ENCODE data around the gene RELN.

Gene RELN

DNA sequence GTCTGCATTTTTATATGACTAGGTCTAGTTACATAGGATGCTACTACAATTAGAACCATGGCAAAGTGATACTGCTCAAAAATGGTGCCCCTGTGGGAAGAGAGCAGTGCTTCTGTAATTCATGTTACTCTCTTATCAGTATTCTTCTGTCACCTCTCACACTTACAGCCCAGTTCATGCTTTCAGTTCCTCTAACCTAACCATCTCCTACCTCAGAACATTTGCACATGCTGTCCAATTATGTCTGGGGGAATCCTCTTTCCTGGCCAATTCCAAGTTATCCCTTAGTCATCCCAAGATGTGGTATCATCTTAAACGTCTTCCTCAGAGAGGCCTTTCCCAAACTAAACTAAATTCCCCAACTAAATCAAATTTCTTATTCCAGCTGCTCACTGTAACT, 190.2 kb downstream of the RELN start:
- TF ChIP-seq SIN3A (IDR thresholded peaks at IDR 0.05; ENCODE audit: borderline replicate concordance, insufficient read depth, low read length) (no peak), TAF1 (IDR thresholded peaks at IDR 0.05; ENCODE audit: borderline replicate concordance, insufficient read depth, low read length) (no peak), FOXP2 (optimal IDR thresholded peaks at IDR 0.05; ENCODE audit: borderline replicate concordance, extremely low read depth, extremely low read length, insufficient read depth) (no peak), POLR2AphosphoS5 (IDR thresholded peaks at IDR 0.05; ENCODE audit: low read depth, low read length) (no peak)
- TF ChIP-seq, protein P1, sequence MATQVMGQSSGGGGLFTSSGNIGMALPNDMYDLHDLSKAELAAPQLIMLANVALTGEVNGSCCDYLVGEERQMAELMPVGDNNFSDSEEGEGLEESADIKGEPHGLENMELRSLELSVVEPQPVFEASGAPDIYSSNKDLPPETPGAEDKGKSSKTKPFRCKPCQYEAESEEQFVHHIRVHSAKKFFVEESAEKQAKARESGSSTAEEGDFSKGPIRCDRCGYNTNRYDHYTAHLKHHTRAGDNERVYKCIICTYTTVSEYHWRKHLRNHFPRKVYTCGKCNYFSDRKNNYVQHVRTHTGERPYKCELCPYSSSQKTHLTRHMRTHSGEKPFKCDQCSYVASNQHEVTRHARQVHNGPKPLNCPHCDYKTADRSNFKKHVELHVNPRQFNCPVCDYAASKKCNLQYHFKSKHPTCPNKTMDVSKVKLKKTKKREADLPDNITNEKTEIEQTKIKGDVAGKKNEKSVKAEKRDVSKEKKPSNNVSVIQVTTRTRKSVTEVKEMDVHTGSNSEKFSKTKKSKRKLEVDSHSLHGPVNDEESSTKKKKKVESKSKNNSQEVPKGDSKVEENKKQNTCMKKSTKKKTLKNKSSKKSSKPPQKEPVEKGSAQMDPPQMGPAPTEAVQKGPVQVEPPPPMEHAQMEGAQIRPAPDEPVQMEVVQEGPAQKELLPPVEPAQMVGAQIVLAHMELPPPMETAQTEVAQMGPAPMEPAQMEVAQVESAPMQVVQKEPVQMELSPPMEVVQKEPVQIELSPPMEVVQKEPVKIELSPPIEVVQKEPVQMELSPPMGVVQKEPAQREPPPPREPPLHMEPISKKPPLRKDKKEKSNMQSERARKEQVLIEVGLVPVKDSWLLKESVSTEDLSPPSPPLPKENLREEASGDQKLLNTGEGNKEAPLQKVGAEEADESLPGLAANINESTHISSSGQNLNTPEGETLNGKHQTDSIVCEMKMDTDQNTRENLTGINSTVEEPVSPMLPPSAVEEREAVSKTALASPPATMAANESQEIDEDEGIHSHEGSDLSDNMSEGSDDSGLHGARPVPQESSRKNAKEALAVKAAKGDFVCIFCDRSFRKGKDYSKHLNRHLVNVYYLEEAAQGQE (IDR thresholded peaks at IDR 0.05; ENCODE audit: insufficient read depth in 1 of 2, low read depth in 2 of 2, low read length in 2 of 2): no peak

DNA sequence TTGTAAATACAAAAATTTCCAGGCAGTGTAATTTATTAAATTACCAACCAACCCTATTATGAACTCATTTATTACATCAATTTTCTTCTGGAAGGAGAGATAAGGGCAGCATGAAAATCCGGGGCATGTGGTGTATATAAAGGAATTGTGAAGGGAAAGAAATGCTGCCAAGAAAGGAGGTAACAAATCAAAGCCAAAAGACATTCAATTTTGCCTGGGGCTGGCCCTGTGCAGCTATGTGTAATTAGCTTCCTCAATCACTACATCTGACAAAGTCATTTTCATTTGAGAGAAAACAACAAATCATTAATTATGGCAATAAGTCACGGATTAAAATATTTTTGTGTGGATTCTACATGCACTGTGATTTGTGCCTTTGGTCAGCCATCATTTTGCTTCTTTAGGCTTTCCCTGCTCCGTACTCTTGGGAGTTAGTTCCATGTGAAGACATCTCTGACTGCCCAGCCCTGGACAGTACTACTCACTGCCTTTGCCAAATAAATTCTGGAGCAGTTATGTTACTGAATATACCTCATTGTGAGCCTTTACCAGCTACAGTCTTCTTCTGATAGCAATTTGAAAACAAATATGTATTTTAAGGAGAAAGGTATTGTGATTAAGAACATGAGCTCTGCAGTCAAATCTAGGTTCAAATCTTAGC, 191.7 kb downstream of the RELN start:
- TF ChIP-seq TAF1 (IDR thresholded peaks at IDR 0.05; ENCODE audit: borderline replicate concordance, insufficient read depth, low read length): no peak
- TF ChIP-seq, protein P1 (IDR thresholded peaks at IDR 0.05; ENCODE audit: insufficient read depth in 1 of 2, low read depth in 2 of 2, low read length in 2 of 2): peak in 1 of 2 experiments; percentile 57; a peak in 1 of 4 replicates

DNA sequence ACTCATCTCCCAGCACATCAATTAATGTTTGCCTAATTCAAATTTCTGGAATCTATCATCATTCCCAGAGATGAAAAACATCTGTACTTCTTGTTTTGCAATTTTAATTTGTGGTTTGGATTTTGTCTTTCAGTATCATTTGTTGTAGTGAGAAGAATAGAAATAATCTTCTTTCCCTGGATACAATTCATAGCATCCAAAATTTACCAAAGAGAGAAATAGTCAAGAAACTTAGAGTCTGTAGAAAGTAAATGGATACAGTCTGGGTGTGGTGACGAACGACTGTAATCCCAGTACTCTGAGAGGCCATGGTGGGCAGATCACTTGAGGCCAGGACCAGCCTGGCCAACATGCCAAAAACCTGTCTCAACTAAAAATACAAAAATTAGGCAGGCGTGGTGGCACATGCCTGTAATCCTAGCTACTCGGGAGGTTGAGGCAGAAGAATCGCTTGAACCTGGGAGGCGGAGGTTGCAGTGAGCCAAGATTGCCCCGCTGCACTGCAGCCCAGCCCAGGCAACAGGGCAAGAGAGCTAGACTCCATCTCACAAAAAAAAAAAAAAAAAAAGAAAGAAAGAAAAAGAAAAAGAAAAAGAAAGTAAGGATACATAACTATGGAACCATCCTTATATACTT, 193.0 kb downstream of the RELN start:
- TF ChIP-seq, protein P1 (IDR thresholded peaks at IDR 0.05; ENCODE audit: insufficient read depth in 1 of 2, low read depth in 2 of 2, low read length in 2 of 2): no peak
- TF ChIP-seq POLR2AphosphoS5 (IDR thresholded peaks at IDR 0.05; ENCODE audit: low read depth, low read length): no peak
- no peak for TF ChIP-seq TAF1 (IDR thresholded peaks at IDR 0.05; ENCODE audit: borderline replicate concordance, insufficient read depth, low read length)
- no peak for TF ChIP-seq FOXP2 (optimal IDR thresholded peaks at IDR 0.05; ENCODE audit: borderline replicate concordance, extremely low read depth, extremely low read length, insufficient read depth)
- no peak for TF ChIP-seq SIN3A (IDR thresholded peaks at IDR 0.05; ENCODE audit: borderline replicate concordance, insufficient read depth, low read length)

DNA sequence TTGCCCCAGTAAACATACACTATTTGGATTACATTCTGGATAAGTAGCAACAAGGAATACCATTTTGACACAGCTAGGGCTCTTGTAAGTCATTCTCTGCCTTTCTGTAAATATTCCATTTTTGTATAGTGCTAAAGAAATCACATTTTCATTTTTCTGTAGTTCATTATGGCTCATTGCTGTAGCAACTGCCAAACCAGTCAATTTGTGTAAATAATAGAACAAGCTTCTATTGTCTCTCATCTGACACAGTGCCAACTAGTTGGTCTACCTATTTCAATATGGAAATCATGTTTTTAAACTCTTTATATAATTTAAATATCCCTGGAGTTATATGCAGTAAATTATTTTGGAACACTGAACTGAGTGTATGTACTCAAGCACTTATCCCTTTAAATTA, 193.7 kb downstream of the RELN start:
- TF ChIP-seq SIN3A (IDR thresholded peaks at IDR 0.05; ENCODE audit: borderline replicate concordance, insufficient read depth, low read length) (no peak), FOXP2 (optimal IDR thresholded peaks at IDR 0.05; ENCODE audit: borderline replicate concordance, extremely low read depth, extremely low read length, insufficient read depth) (no peak), POLR2AphosphoS5 (IDR thresholded peaks at IDR 0.05; ENCODE audit: low read depth, low read length) (no peak), TAF1 (IDR thresholded peaks at IDR 0.05; ENCODE audit: borderline replicate concordance, insufficient read depth, low read length) (no peak)
- TF ChIP-seq, protein P1 (IDR thresholded peaks at IDR 0.05; ENCODE audit: insufficient read depth in 1 of 2, low read depth in 2 of 2, low read length in 2 of 2): no peak

Measured in PFSK-1 (cell line).